ENCODE measurements around the gene NXPH4.

NXPH4 gene

GRCh38 chr12:57212701-57213057 is 3.9 kb upstream of the NXPH4 start:
- no peak overlapping the region for H3K9ac ChIP-seq (ENCODE audit: low read length)
- peaks cover 50 to 54% of the 10 kb centered on the region in 2 experiments for H3K36me3 ChIP-seq (ENCODE audit: control insufficient read depth in 1 of 2, insufficient read depth in 2 of 2, low read length in 2 of 2)
- H2AFZ ChIP-seq (ENCODE audit: insufficient read depth, low read length, poor library complexity) = no peak overlapping the region
- no peak overlapping the region for H4K12ac ChIP-seq (ENCODE audit: low read depth, low read length)
- no peak overlapping the region for H4K91ac ChIP-seq (ENCODE audit: low read depth, low read length)
- DNase-seq = no peak
- no peak overlapping the region for H3K14ac ChIP-seq (ENCODE audit: low read length)
- H3K23ac ChIP-seq (ENCODE audit: low read length) = no peak overlapping the region
- no peak overlapping the region for H2BK120ac ChIP-seq (ENCODE audit: insufficient read depth, low read length, poor library complexity)
- no peak overlapping the region for H2AK5ac ChIP-seq (ENCODE audit: low read length)
- H3K4me3 ChIP-seq (ENCODE audit: low read depth, low read length) = no peak overlapping the region
- peaks cover 25% of the 10 kb centered on the region for H3K27me3 ChIP-seq (ENCODE audit: insufficient read depth, low read length)
- H3K4ac ChIP-seq (ENCODE audit: low read depth, low read length) = no peak overlapping the region
- H3K4me1 ChIP-seq (ENCODE audit: control insufficient read depth in 1 of 2, insufficient read depth in 2 of 2, low read length in 2 of 2) = peaks cover 17 to 35% of the 10 kb centered on the region in 2 experiments
- no peak overlapping the region for H2BK12ac ChIP-seq (ENCODE audit: low read length)
- H2BK5ac ChIP-seq (ENCODE audit: low read depth, low read length, poor library complexity) = no peak overlapping the region
- no peak overlapping the region for H3K18ac ChIP-seq (ENCODE audit: low read length)
- H3K79me1 ChIP-seq (ENCODE audit: low read length) = no peaks in the 10 kb centered on the region
- peaks cover 8% of the 10 kb centered on the region for H3K9me3 ChIP-seq (ENCODE audit: insufficient read depth, low read depth, low read length)
- H4K8ac ChIP-seq (ENCODE audit: low read depth, low read length) = no peak overlapping the region
- no peak overlapping the region for H3K4me2 ChIP-seq (ENCODE audit: low read length)
- H3K27ac ChIP-seq (ENCODE audit: low read depth, low read length) = no peak overlapping the region
- WGBS (ENCODE audit: extremely low coverage, insufficient coverage, insufficient read length) = no CpG with 5 or more reads among the region's 7 CpGs
- no peaks in the 10 kb centered on the region for H3K79me2 ChIP-seq (ENCODE audit: control insufficient read depth, insufficient read depth, low read length, poor library complexity)

GRCh38 chr12:57213058-57213715 is 3.4 kb upstream of the NXPH4 start:
- no CpG with 5 or more reads among the region's 16 CpGs for WGBS (ENCODE audit: extremely low coverage, insufficient coverage, insufficient read length)

GRCh38 chr12:57213763-57214397 is 2.7 kb upstream of the NXPH4 start:
- H3K4ac ChIP-seq (ENCODE audit: low read depth, low read length) = no peak overlapping the region
- no peak overlapping the region for H3K23ac ChIP-seq (ENCODE audit: low read length)
- H3K27me3 ChIP-seq (ENCODE audit: insufficient read depth, low read length) = peaks cover 37% of the 10 kb centered on the region
- H4K91ac ChIP-seq (ENCODE audit: low read depth, low read length) = no peak overlapping the region
- peak; percentile 73 to 88 for DNase-seq
- no peak overlapping the region for H3K9ac ChIP-seq (ENCODE audit: low read length)
- peak overlapping the region; percentile 67 for H3K4me2 ChIP-seq (ENCODE audit: low read length)
- no CpG with 5 or more reads among the region's 4 CpGs for WGBS (ENCODE audit: extremely low coverage, insufficient coverage, insufficient read length)
- H3K36me3 ChIP-seq (ENCODE audit: control insufficient read depth in 1 of 2, insufficient read depth in 2 of 2, low read length in 2 of 2) = peaks cover 38 to 42% of the 10 kb centered on the region in 2 experiments
- H2BK12ac ChIP-seq (ENCODE audit: low read length) = no peak overlapping the region
- no peak overlapping the region for H2BK120ac ChIP-seq (ENCODE audit: insufficient read depth, low read length, poor library complexity)
- H3K14ac ChIP-seq (ENCODE audit: low read length) = no peak overlapping the region
- peaks cover 17 to 35% of the 10 kb centered on the region in 2 experiments for H3K4me1 ChIP-seq (ENCODE audit: control insufficient read depth in 1 of 2, insufficient read depth in 2 of 2, low read length in 2 of 2)
- peaks cover 10% of the 10 kb centered on the region for H3K9me3 ChIP-seq (ENCODE audit: insufficient read depth, low read depth, low read length)
- H3K4me3 ChIP-seq (ENCODE audit: low read depth, low read length) = no peak overlapping the region
- no peaks in the 10 kb centered on the region for H3K79me2 ChIP-seq (ENCODE audit: control insufficient read depth, insufficient read depth, low read length, poor library complexity)
- H4K8ac ChIP-seq (ENCODE audit: low read depth, low read length) = no peak overlapping the region
- H2BK5ac ChIP-seq (ENCODE audit: low read depth, low read length, poor library complexity) = no peak overlapping the region
- no peak overlapping the region for H3K18ac ChIP-seq (ENCODE audit: low read length)
- peak overlapping the region; percentile 33 for H3K27ac ChIP-seq (ENCODE audit: low read depth, low read length)
- H2AK5ac ChIP-seq (ENCODE audit: low read length) = no peak overlapping the region
- no peak overlapping the region for H4K12ac ChIP-seq (ENCODE audit: low read depth, low read length)
- peak overlapping the region; percentile 18 for H2AFZ ChIP-seq (ENCODE audit: insufficient read depth, low read length, poor library complexity)
- H3K79me1 ChIP-seq (ENCODE audit: low read length) = no peaks in the 10 kb centered on the region

More at GRCh38 chr12:57213058-57213715, 3.4 kb upstream of the NXPH4 start:
- H4K12ac ChIP-seq (ENCODE audit: low read depth, low read length) = no peak overlapping the region
- H3K18ac ChIP-seq (ENCODE audit: low read length) = no peak overlapping the region
- H3K4me3 ChIP-seq (ENCODE audit: low read depth, low read length) = no peak overlapping the region
- no peak overlapping the region for H2BK120ac ChIP-seq (ENCODE audit: insufficient read depth, low read length, poor library complexity)
- no peak overlapping the region for H3K4ac ChIP-seq (ENCODE audit: low read depth, low read length)
- H3K79me2 ChIP-seq (ENCODE audit: control insufficient read depth, insufficient read depth, low read length, poor library complexity) = no peaks in the 10 kb centered on the region
- H3K9ac ChIP-seq (ENCODE audit: low read length) = no peak overlapping the region
- H3K79me1 ChIP-seq (ENCODE audit: low read length) = no peaks in the 10 kb centered on the region
- no peak overlapping the region for H2AFZ ChIP-seq (ENCODE audit: insufficient read depth, low read length, poor library complexity)
- peaks cover 10% of the 10 kb centered on the region for H3K9me3 ChIP-seq (ENCODE audit: insufficient read depth, low read depth, low read length)
- H2BK5ac ChIP-seq (ENCODE audit: low read depth, low read length, poor library complexity) = no peak overlapping the region
- peak; percentile 88 to 92 for DNase-seq
- H4K8ac ChIP-seq (ENCODE audit: low read depth, low read length) = no peak overlapping the region
- peaks cover 17 to 35% of the 10 kb centered on the region in 2 experiments for H3K4me1 ChIP-seq (ENCODE audit: control insufficient read depth in 1 of 2, insufficient read depth in 2 of 2, low read length in 2 of 2)
- H3K36me3 ChIP-seq (ENCODE audit: control insufficient read depth in 1 of 2, insufficient read depth in 2 of 2, low read length in 2 of 2) = peaks cover 45 to 48% of the 10 kb centered on the region in 2 experiments
- no peak overlapping the region for H3K23ac ChIP-seq (ENCODE audit: low read length)
- H4K91ac ChIP-seq (ENCODE audit: low read depth, low read length) = no peak overlapping the region
- H3K14ac ChIP-seq (ENCODE audit: low read length) = no peak overlapping the region
- H3K27ac ChIP-seq (ENCODE audit: low read depth, low read length) = peak overlapping the region; percentile 33
- no peak overlapping the region for H2AK5ac ChIP-seq (ENCODE audit: low read length)
- H3K27me3 ChIP-seq (ENCODE audit: insufficient read depth, low read length) = peaks cover 30% of the 10 kb centered on the region
- H2BK12ac ChIP-seq (ENCODE audit: low read length) = no peak overlapping the region
- peak overlapping the region; percentile 67 for H3K4me2 ChIP-seq (ENCODE audit: low read length)

GRCh38 chr12:57214398-57214781 is 2.2 kb upstream of the NXPH4 start:
- H2BK12ac ChIP-seq (ENCODE audit: low read length) = no peak overlapping the region
- no peak overlapping the region for H3K4ac ChIP-seq (ENCODE audit: low read depth, low read length)
- no CpG with 5 or more reads among the region's 14 CpGs for WGBS (ENCODE audit: extremely low coverage, insufficient coverage, insufficient read length)
- no peak overlapping the region for H3K4me3 ChIP-seq (ENCODE audit: low read depth, low read length)
- no peak overlapping the region for H4K12ac ChIP-seq (ENCODE audit: low read depth, low read length)
- peaks cover 17 to 35% of the 10 kb centered on the region in 2 experiments for H3K4me1 ChIP-seq (ENCODE audit: control insufficient read depth in 1 of 2, insufficient read depth in 2 of 2, low read length in 2 of 2)
- no peak overlapping the region for H2AK5ac ChIP-seq (ENCODE audit: low read length)
- no peaks in the 10 kb centered on the region for H3K79me2 ChIP-seq (ENCODE audit: control insufficient read depth, insufficient read depth, low read length, poor library complexity)
- H3K9ac ChIP-seq (ENCODE audit: low read length) = no peak overlapping the region
- no peak overlapping the region for H4K91ac ChIP-seq (ENCODE audit: low read depth, low read length)
- H3K4me2 ChIP-seq (ENCODE audit: low read length) = peak overlapping the region; percentile 67
- no peak overlapping the region for H3K14ac ChIP-seq (ENCODE audit: low read length)
- H3K79me1 ChIP-seq (ENCODE audit: low read length) = no peaks in the 10 kb centered on the region
- no peak overlapping the region for H4K8ac ChIP-seq (ENCODE audit: low read depth, low read length)
- H3K9me3 ChIP-seq (ENCODE audit: insufficient read depth, low read depth, low read length) = peaks cover 10% of the 10 kb centered on the region
- H3K18ac ChIP-seq (ENCODE audit: low read length) = no peak overlapping the region
- H3K27me3 ChIP-seq (ENCODE audit: insufficient read depth, low read length) = peaks cover 42% of the 10 kb centered on the region
- peak overlapping the region; percentile 6 for H3K27ac ChIP-seq (ENCODE audit: low read depth, low read length)
- H3K23ac ChIP-seq (ENCODE audit: low read length) = no peak overlapping the region
- H3K36me3 ChIP-seq (ENCODE audit: control insufficient read depth in 1 of 2, insufficient read depth in 2 of 2, low read length in 2 of 2) = peaks cover 33 to 36% of the 10 kb centered on the region in 2 experiments
- H2BK5ac ChIP-seq (ENCODE audit: low read depth, low read length, poor library complexity) = no peak overlapping the region
- H2AFZ ChIP-seq (ENCODE audit: insufficient read depth, low read length, poor library complexity) = peak overlapping the region; percentile 18
- no peak overlapping the region for H2BK120ac ChIP-seq (ENCODE audit: insufficient read depth, low read length, poor library complexity)
- DNase-seq = peak; percentile 56 to 76
